HG02763 (cell line): ENCODE measurements around the gene TIGAR.

ENCODE experiments used
- ATAC-seq: cut with Tn5 transposase; IDR thresholded peaks from one replicate; pipeline ENCODE4 v1.9.1; 2021; ENCODE audit warnings: mild to moderate bottlenecking, moderate library complexity; ENCODE audit not compliant: unreplicated experiment

Gene TIGAR

GRCh38 chr12:4301932-4302501, 19.0 kb upstream of the TIGAR start:
- ATAC-seq, result no peak

GRCh38 chr12:4302881-4303280, 18.1 kb upstream of the TIGAR start:
- no peak for ATAC-seq

GRCh38 chr12:4303750-4304149, 17.3 kb upstream of the TIGAR start:
- no peak for ATAC-seq

- no peak for ATAC-seq
Observed at GRCh38 chr12:4307593-4308333, 13.2 kb upstream of the TIGAR start.

GRCh38 chr12:4308334-4308950, 12.6 kb upstream of the TIGAR start:
- no peak for ATAC-seq

GRCh38 chr12:4311776-4312175, 9.2 kb upstream of the TIGAR start:
- ATAC-seq, result no peak

- ATAC-seq, result no peak
Observed at GRCh38 chr12:4312251-4312650, 8.8 kb upstream of the TIGAR start.

GRCh38 chr12:4320497-4320852, 538 bp upstream of the TIGAR start:
- ATAC-seq, result peak; percentile 27

- ATAC-seq, result no peak
Observed at GRCh38 chr12:4322726-4323125, 1.7 kb downstream of the TIGAR start.

GRCh38 chr12:4323396-4323795, 2.4 kb downstream of the TIGAR start:
- no peak for ATAC-seq

- ATAC-seq, result no peak
Observed at GRCh38 chr12:4324366-4324765, 3.4 kb downstream of the TIGAR start.

GRCh38 chr12:4325966-4326365, 5.0 kb downstream of the TIGAR start:
- ATAC-seq, result no peak

- no peak for ATAC-seq
Observed at GRCh38 chr12:4327293-4327692, 6.3 kb downstream of the TIGAR start.

- ATAC-seq, result no peak
Observed at GRCh38 chr12:4330203-4330602, 9.2 kb downstream of the TIGAR start.

GRCh38 chr12:4331221-4331620, 10.2 kb downstream of the TIGAR start:
- ATAC-seq, result no peak

- no peak for ATAC-seq
Observed at GRCh38 chr12:4331842-4332241, 10.8 kb downstream of the TIGAR start.

- no peak for ATAC-seq
Observed at GRCh38 chr12:4346931-4347330, 25.9 kb downstream of the TIGAR start.

GRCh38 chr12:4353785-4354208, 32.8 kb downstream of the TIGAR start:
- ATAC-seq, result no peak

- no peak for ATAC-seq
Observed at GRCh38 chr12:4355156-4356040, 34.4 kb downstream of the TIGAR start.

- ATAC-seq, result no peak
Observed at GRCh38 chr12:4356041-4356327, 35.0 kb downstream of the TIGAR start.

GRCh38 chr12:4366090-4366489, 45.1 kb downstream of the TIGAR start:
- no peak for ATAC-seq

GRCh38 chr12:4369548-4369947, 48.5 kb downstream of the TIGAR start:
- ATAC-seq, result no peak
